ENCODE results near the gene CENPB.

- no peak for TF ChIP-seq CTCF (IDR thresholded peaks at IDR 0.05; ENCODE audit: low read depth, low read length, poor library complexity, severe bottlenecking)
- no peak for TF ChIP-seq EZH2phosphoT487 (IDR thresholded peaks at IDR 0.05; ENCODE audit: borderline replicate concordance, low read length)
Measured at GRCh38 chr20:3734111-3734843, 52.3 kb downstream of the CENPB start.

All from DOHH2 (cell line).